Left ventricle myocardium inferior (tissue), 1 donor: ENCODE measurements around the gene PNCK. TPM values are rescaled to one million over a fixed set of nuclear protein-coding genes. Genes with fewer than 3 reads are reported as not detected.

ENCODE experiments used
- DNase-seq: peaks from one replicate; pipeline ENCODE4 v3.0.0-alpha.2; 2020
- H3K27ac ChIP-seq: fragments of 200-600 bp; replicated peaks from 2 replicates; pipeline ENCODE4 v1.8.0; 2021
- H3K27me3 ChIP-seq: fragments of 200-600 bp; 2 replicates; pipeline ENCODE4 v1.8.0; 2021; ENCODE audit warnings: low read depth
- H3K36me3 ChIP-seq: fragments of 200-600 bp; 2 replicates; pipeline ENCODE4 v1.8.0; 2021
- H3K4me1 ChIP-seq: fragments of 200-600 bp; 2 replicates; pipeline ENCODE4 v1.8.0; 2021
- H3K4me3 ChIP-seq: fragments of 200-600 bp; 2 replicates; pipeline ENCODE4 v1.8.0; 2021; ENCODE audit warnings: mild to moderate bottlenecking, moderate library complexity
- H3K9me3 ChIP-seq: fragments of 200-600 bp; replicated peaks from 2 replicates; pipeline ENCODE4 v1.8.0; 2021
- intact Hi-C: fragments of 100-400 bp; cut with micrococcal nuclease; formaldehyde crosslinking; loops from one replicate; pipeline ENCODE4 v1.11.0; 2022
- total RNA-seq: library from RNA; stranded (reverse); fragmentation: NEBNext Ultra II Directional; extraction: Animal tissue kit (Norgen Biotek cat#: 25700); gene quantifications from one replicate; pipeline ENCODE4 v1.2.1, GENCODE V29; 2021
- TF ChIP-seq, protein P1 (sequence below): fragments of 200-600 bp; IDR thresholded peaks from 2 replicates; pipeline ENCODE4 v1.8.0; 2021; ENCODE audit warnings: antibody characterized with exemption, mild to moderate bottlenecking, borderline replicate concordance
- donor health status: DM: no; HTN: yes; CAD: no; lungs with severe emphysema.

The PNCK gene
- total RNA-seq, 1 donor from 2014 or later = 6.1 TPM

DNA sequence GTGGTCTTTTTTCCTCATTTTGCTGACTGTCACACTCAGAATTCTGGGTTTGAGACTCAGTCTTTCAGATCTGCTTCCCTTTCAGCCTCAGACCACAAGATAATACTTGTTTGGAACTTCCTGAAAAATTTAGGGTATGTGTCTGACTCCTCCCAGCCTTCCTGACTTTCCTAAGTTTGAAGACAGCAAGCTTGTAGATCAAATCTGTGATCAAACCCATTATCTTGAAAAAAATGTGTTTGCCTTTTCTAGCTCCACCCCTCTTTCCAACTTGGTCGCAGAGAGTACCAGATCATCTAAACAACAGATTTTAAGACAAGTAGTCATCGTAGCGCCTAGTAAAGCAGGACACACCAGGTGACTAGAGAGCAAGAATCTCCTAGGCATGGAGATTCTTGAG lies 40.6 kb upstream of the PNCK start:
- Histone ChIP-seq H3K4me1 (peaks cover 7% of the 10 kb centered on the region), H3K27ac (no peak overlapping the region), H3K4me3 (no peak overlapping the region), H3K36me3 (peaks cover 21% of the 10 kb centered on the region), H3K9me3 (no peaks in the 10 kb centered on the region), H3K27me3 (no peaks in the 10 kb centered on the region)
- DNase-seq = no peak
- intact Hi-C loops = no loop called here
- TF ChIP-seq, protein P1, sequence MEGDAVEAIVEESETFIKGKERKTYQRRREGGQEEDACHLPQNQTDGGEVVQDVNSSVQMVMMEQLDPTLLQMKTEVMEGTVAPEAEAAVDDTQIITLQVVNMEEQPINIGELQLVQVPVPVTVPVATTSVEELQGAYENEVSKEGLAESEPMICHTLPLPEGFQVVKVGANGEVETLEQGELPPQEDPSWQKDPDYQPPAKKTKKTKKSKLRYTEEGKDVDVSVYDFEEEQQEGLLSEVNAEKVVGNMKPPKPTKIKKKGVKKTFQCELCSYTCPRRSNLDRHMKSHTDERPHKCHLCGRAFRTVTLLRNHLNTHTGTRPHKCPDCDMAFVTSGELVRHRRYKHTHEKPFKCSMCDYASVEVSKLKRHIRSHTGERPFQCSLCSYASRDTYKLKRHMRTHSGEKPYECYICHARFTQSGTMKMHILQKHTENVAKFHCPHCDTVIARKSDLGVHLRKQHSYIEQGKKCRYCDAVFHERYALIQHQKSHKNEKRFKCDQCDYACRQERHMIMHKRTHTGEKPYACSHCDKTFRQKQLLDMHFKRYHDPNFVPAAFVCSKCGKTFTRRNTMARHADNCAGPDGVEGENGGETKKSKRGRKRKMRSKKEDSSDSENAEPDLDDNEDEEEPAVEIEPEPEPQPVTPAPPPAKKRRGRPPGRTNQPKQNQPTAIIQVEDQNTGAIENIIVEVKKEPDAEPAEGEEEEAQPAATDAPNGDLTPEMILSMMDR = no peak

DNA sequence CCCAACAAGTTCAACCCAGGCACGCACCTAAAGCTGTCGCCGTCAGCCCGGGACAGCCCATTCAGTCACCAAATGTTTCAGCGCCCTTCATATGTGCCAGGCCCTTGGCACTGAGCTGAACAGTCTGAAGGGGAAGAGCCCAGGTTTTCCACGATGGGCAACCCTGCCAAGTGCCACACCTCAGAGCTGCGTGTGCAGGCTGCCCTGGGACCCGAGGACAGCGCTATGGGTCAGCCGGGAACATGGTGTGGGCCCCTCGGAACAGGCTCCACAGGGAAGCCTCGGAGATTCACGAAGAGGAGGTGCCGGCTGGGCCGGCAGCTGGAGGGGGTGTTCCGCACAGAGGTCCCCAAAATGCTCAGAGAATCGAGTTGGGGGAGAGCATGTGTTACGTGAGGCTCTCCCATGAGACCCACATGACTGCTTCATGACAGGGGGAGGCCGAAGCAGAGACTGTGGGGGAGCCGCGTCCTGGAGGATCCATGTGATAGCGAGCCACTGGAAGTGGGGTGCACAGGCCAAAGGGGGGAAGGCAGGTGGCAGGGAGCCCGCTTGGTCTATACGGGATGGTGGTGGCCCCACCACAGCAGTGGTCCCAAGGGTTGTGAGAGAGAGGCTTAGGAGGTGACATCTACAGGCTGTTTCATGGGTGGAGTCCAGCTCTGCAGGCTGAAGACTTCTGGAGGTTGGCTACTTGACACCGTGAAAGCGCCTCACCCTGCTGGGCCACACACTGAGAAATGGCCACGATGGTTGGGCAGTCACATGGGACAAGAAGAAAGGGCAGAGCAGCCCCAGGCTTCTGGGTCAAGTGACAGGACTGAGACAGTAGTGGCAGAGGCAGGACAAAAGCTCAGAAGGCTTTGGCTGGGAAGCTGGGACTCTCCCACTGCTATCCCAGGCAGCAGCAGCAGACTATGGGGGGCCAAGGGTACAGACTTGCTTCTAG lies 36.4 kb upstream of the PNCK start:
- no peak for DNase-seq
- Histone ChIP-seq H3K4me3 (no peak overlapping the region), H3K27me3 (no peaks in the 10 kb centered on the region), H3K4me1 (peaks cover 24% of the 10 kb centered on the region), H3K27ac (no peak overlapping the region), H3K36me3 (peaks cover 6% of the 10 kb centered on the region), H3K9me3 (no peaks in the 10 kb centered on the region)
- TF ChIP-seq, protein P1 = no peak
- intact Hi-C loops = no loop called here

DNA sequence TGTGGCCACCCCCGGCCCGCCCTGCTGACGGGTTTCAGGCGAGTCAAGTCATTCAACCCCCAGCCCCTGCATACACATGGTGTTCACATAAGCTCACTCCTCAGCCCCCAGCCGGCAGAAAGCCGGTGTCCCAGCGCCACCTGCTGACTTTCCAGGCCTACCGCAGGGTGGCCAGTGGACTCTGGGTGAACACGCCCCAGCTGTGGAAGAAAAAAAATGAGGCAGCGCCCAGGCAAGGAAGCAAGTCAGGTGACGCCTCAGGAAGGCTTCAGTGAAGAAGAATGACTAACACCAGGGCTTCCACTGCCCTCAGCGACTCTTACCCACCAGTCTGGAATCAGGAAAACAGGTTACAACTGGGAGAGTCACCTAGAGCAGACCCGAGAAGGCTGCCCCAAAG lies 34.8 kb upstream of the PNCK start:
- Histone ChIP-seq H3K36me3 (peaks cover 4% of the 10 kb centered on the region), H3K27me3 (no peaks in the 10 kb centered on the region), H3K4me3 (no peak overlapping the region), H3K9me3 (no peaks in the 10 kb centered on the region), H3K4me1 (peaks cover 38% of the 10 kb centered on the region), H3K27ac (peak overlapping the region; percentile 85)
- TF ChIP-seq, protein P1 = peak; percentile 64
- DNase-seq = peak; percentile 55
- intact Hi-C loops = no loop called here

DNA sequence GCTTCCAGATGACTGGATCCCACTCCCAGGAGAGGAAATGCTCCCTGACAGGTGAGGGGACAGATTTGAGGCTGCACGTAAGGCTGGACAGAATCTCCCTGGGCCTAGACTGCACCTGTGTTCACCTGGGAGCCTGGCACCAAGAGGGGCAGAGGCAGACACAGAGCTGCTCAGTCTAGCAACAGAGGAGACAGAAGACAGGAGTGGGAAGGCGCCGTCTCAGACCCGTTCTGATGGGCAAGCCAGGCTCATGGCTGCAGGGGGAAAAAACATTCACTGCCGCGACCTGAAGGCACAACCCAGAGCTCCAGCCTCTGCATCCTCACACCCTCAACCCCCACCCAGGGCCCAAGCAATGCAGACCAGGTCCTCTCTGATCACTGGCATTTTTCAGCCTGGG lies 33.8 kb upstream of the PNCK start:
- intact Hi-C loops = no loop called here
- Histone ChIP-seq H3K27me3 (no peaks in the 10 kb centered on the region), H3K36me3 (peaks cover 4% of the 10 kb centered on the region), H3K9me3 (no peaks in the 10 kb centered on the region), H3K27ac (peak overlapping the region; percentile 85), H3K4me1 (peaks cover 45% of the 10 kb centered on the region), H3K4me3 (peak overlapping the region; percentile 57)
- no peak for DNase-seq
- TF ChIP-seq, protein P1 = no peak

DNA sequence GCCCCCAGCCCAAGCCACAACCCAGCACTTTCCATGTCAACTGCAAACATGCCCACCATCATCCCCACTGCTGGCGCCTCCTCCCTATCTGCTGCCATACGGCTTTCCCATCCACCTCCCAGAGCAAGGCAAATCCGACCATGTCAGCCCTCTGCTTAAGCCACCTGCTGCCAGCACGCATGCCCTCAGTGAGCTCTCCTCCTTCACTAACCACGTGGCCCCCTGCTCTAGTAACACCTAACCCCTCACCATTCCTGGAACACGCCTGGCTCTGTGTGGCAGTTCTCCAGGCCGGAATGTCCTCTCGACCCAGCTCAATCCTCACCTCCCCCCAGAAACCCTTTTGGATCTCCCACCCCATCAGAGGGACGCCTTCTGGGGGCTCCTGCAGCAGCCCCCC lies 33.2 kb upstream of the PNCK start:
- peak; percentile 35 for DNase-seq

More for the DNA sequence above, 33.2 kb upstream of the PNCK start:
- peaks cover 4% of the 10 kb centered on the region for H3K36me3 ChIP-seq
- intact Hi-C loops = no loop called here
- H3K9me3 ChIP-seq = no peaks in the 10 kb centered on the region
- H3K4me1 ChIP-seq = peaks cover 45% of the 10 kb centered on the region
- H3K27me3 ChIP-seq = no peaks in the 10 kb centered on the region
- H3K27ac ChIP-seq = peak overlapping the region; percentile 85
- TF ChIP-seq, protein P1 = no peak
- H3K4me3 ChIP-seq = peak overlapping the region; percentile 57
